Esophagus squamous epithelium (tissue), 5 donors: ENCODE results near the gene SFR1. TPM values are rescaled to one million over a fixed set of nuclear protein-coding genes. Genes with fewer than 3 reads are reported as not detected.

ENCODE experiments used
- DNase-seq: peaks from one replicate; lab custom pipeline; 2025; lab: John Stamatoyannopoulos, UW
- H3K27ac ChIP-seq, 4 donors: fragments of 200-600 bp; sonication (generic); one replicate each; pipeline ENCODE4 v1.5.1; 2016 to 2019; ENCODE audit warnings: mild to moderate bottlenecking in 1 of 4
- H3K27me3 ChIP-seq, 4 donors: fragments of 200-600 bp; sonication (generic); 1 replicate in 3 of 4; 2 replicates in 1 of 4; pipeline versions ENCODE4 v1.5.1 to v1.6.0; 2017 to 2021; ENCODE audit warnings: antibody characterized with exemption in 1 of 4
- H3K36me3 ChIP-seq, 3 donors: fragments of 200-600 bp; sonication (generic); one replicate each; pipeline ENCODE4 v1.5.1; 2016 to 2019
- H3K4me1 ChIP-seq, 3 donors: fragments of 200-600 bp; sonication (generic); one replicate each; pipeline ENCODE4 v1.5.1; 2017 to 2019
- H3K4me3 ChIP-seq, 4 donors: fragments of 200-600 bp; sonication (generic); 1 replicate in 3 of 4; 2 replicates in 1 of 4; pipeline ENCODE4 v1.5.1; 2016 to 2019; ENCODE audit warnings: mild to moderate bottlenecking in 2 of 4, moderate library complexity in 1 of 4
- H3K9me3 ChIP-seq, 3 donors: fragments of 200-600 bp; sonication (generic); one replicate each; pipeline ENCODE4 v1.5.1; 2016 to 2019
- POLR2A ChIP-seq, 4 donors: fragments of 450-650 bp; IDR thresholded peaks; one replicate each; pipeline ENCODE4 v1.6.1; 2017; ENCODE audit warnings: antibody characterized with exemption in 4 of 4, mild to moderate bottlenecking in 4 of 4, moderate library complexity in 3 of 4
- WGBS, 2 donors: methylation state at CpG; one replicate each; pipeline ENCODE4 v1.1.5; 2018; 5-methylcytosine and 5-hydroxymethylcytosine counted together
- intact Hi-C: fragments of 100-400 bp; cut with DNase I; formaldehyde crosslinking; loops from one replicate; pipeline ENCODE4 v1.15.0; 2022
- total RNA-seq, 4 donors: library from RNA; depleted of rRNA; stranded (reverse); fragments of >200 nt; gene quantifications; one replicate each; pipeline ENCODE4 v1.1.0, GENCODE V29; 2016
- TF ChIP-seq, protein P1 (sequence below), 6 experiments: fragments of 450-650 bp in 4 of 6; fragments of 200-600 bp in 2 of 6; sonication (generic) in 2 of 6; IDR thresholded peaks; one replicate each; pipeline ENCODE4 v1.5.1; 2016 to 2019; ENCODE audit warnings: antibody characterized with exemption in 6 of 6, mild to moderate bottlenecking in 4 of 6, moderate library complexity in 4 of 6
- donor health status: DM: yes; HTN: yes; CAD: no.

SFR1 gene
- total RNA-seq, 4 donors from 2014 or later, result 2.7 to 9.3 (median 6.3) TPM

GRCh38 chr10:104138131-104138530, 16.2 kb downstream of the SFR1 start:
- intact Hi-C loops, result no loop called here
- DNase-seq, result no peak
- Histone ChIP-seq H3K36me3 (no peaks in the 10 kb centered on the region), H3K4me1 (no peaks in the 10 kb centered on the region), H3K9me3 (no peaks in the 10 kb centered on the region), H3K27ac (no peak overlapping the region), H3K27me3 (peaks cover 0 to 3% (median 0%) of the 10 kb centered on the region in 4 donors), H3K4me3 (no peak overlapping the region)
- TF ChIP-seq, protein P1, sequence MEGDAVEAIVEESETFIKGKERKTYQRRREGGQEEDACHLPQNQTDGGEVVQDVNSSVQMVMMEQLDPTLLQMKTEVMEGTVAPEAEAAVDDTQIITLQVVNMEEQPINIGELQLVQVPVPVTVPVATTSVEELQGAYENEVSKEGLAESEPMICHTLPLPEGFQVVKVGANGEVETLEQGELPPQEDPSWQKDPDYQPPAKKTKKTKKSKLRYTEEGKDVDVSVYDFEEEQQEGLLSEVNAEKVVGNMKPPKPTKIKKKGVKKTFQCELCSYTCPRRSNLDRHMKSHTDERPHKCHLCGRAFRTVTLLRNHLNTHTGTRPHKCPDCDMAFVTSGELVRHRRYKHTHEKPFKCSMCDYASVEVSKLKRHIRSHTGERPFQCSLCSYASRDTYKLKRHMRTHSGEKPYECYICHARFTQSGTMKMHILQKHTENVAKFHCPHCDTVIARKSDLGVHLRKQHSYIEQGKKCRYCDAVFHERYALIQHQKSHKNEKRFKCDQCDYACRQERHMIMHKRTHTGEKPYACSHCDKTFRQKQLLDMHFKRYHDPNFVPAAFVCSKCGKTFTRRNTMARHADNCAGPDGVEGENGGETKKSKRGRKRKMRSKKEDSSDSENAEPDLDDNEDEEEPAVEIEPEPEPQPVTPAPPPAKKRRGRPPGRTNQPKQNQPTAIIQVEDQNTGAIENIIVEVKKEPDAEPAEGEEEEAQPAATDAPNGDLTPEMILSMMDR (IDR thresholded peaks at IDR 0.05), result no peak
- TF ChIP-seq POLR2A (IDR thresholded peaks at IDR 0.05), result no peak
- 83 to 87% methylated on average over 6 of the region's 6 CpGs for WGBS, 2 donors

DNA sequence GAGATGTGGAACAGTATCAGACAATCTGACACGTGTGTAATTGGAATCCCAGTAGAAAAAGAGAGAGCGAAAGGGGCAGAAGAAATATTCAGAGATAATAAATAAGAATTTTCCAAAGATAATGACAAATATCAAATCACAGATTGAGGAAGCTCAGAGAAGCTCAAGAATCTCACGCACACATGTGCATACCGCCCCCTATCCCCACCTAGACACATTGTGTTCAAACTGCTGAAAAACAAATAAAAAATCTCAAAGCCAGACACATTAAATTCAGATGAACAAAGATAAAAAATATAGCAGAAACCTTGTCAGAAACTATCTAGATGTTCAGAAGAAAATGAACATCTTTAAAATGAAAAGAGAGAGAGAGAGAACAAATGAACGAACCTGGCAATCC, 17.2 kb downstream of the SFR1 start:
- WGBS, 2 donors, result 66 to 67% methylated on average over 5 of the region's 5 CpGs
- Histone ChIP-seq H3K4me3 (no peak overlapping the region), H3K36me3 (no peaks in the 10 kb centered on the region), H3K4me1 (no peaks in the 10 kb centered on the region), H3K9me3 (no peaks in the 10 kb centered on the region), H3K27ac (no peak overlapping the region), H3K27me3 (peaks cover 0 to 6% (median 0%) of the 10 kb centered on the region in 4 donors)
- TF ChIP-seq, protein P1 (IDR thresholded peaks at IDR 0.05), result peak in 1 of 6 experiments; percentile 18
- TF ChIP-seq POLR2A (IDR thresholded peaks at IDR 0.05), result no peak
- DNase-seq, result no peak
- intact Hi-C loops, result no loop called here

DNA sequence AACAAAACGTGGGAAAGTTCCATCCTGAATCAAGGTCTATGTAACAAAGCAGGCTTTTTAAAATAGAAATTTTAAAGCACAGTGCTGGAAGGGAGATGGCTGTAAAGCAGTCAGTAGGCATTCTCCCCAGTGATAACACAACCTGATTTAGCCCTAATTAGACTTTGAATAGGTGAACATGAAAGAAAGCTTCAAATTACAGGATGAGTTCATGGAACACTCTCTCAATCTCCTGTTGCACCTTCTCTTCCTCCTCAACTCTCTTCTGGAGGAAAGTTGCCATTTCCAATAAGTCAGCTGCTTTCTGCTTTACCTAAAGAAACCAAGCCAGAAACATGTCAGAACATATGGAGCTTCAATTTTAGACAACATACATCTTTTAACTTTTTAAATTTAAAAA, 20.1 kb downstream of the SFR1 start:
- H3K4me1 ChIP-seq, result no peaks in the 10 kb centered on the region
- no peaks in the 10 kb centered on the region for H3K36me3 ChIP-seq
- peaks cover 0 to 20% (median 0%) of the 10 kb centered on the region in 4 donors for H3K27me3 ChIP-seq
- 25 to 50% methylated on average over 1 of the region's 1 CpG for WGBS, 2 donors
- H3K4me3 ChIP-seq, result no peak overlapping the region
- DNase-seq, result no peak
- no peak for TF ChIP-seq POLR2A (IDR thresholded peaks at IDR 0.05)
- TF ChIP-seq, protein P1 (IDR thresholded peaks at IDR 0.05), result no peak
- intact Hi-C loops, result no loop called here
- no peaks in the 10 kb centered on the region for H3K9me3 ChIP-seq
- H3K27ac ChIP-seq, result no peak overlapping the region

DNA sequence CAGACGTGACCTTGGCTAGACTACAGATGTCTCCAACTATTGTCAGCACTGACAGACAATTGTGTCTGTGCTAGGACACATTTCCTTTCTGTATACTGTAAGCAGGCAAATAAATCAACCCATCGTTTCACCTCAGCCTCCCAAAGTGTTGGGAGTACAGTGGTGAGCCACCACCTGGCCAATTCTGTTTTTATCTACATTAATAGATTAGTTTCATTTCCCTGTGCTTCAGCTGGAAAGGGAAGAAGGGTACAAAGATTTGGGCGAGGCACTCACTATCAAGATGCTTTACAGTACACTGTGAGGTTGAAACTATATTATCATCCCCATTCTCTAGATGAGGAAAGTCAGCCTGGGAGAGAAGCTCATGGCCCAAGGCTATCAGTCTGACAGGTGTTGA, 21.9 kb downstream of the SFR1 start:
- peaks cover 0 to 26% (median 0%) of the 10 kb centered on the region in 4 donors for H3K27me3 ChIP-seq
- H3K9me3 ChIP-seq, result no peaks in the 10 kb centered on the region
- no peaks in the 10 kb centered on the region for H3K4me1 ChIP-seq
- intact Hi-C loops, result no loop called here
- TF ChIP-seq POLR2A (IDR thresholded peaks at IDR 0.05), result no peak
- TF ChIP-seq, protein P1 (IDR thresholded peaks at IDR 0.05), result no peak
- 64 to 74% methylated on average over 2 to 3 of the region's 3 CpGs for WGBS, 2 donors
- no peak for DNase-seq
- H3K4me3 ChIP-seq, result no peak overlapping the region
- no peaks in the 10 kb centered on the region for H3K36me3 ChIP-seq
- no peak overlapping the region for H3K27ac ChIP-seq

DNA sequence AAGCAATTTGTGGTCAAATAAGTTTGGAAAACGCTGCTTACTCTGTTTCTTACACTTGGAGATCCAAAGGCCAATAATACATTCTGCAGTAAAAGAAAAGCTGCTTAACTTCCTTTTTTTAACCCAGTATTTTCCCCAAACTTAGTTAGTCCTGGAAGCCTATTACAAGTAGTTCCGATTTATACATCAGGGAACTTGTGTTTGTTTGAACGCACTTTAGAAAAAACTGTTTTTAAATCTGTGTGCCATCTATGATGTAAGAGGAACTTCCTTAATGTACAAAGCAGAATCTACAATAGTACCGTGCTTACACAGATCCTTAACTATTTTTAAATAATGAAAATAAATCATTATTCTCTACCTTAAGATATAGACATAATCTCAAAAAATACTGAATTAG, 23.0 kb downstream of the SFR1 start:
- H3K36me3 ChIP-seq, result no peaks in the 10 kb centered on the region
- no peaks in the 10 kb centered on the region for H3K9me3 ChIP-seq
- no peaks in the 10 kb centered on the region for H3K4me1 ChIP-seq
- intact Hi-C loops, result no loop called here
- H3K27ac ChIP-seq, result no peak overlapping the region
- 51 to 73% methylated on average over 4 of the region's 4 CpGs for WGBS, 2 donors
- TF ChIP-seq, protein P1 (IDR thresholded peaks at IDR 0.05), result no peak
- no peak for TF ChIP-seq POLR2A (IDR thresholded peaks at IDR 0.05)
- no peak overlapping the region for H3K4me3 ChIP-seq
- no peak for DNase-seq
- peaks cover 0 to 26% (median 0%) of the 10 kb centered on the region in 4 donors for H3K27me3 ChIP-seq
